ENCODE measurements around the gene TBX10.

GRCh38 chr11:67586568-67587250 lies 52.9 kb downstream of the TBX10 start:
- TF ChIP-seq ZNF274 (IDR thresholded peaks at IDR 0.05; ENCODE audit: low read depth, low read length) (no peak), YY1 (IDR thresholded peaks at IDR 0.05; ENCODE audit: insufficient read depth, insufficient read length) (no peak)

Data from NT2/D1 (cell line).